Endodermal cell (in vitro differentiated cells): ENCODE data around the gene PDZD4. TPM values are rescaled to one million over a fixed set of nuclear protein-coding genes. Genes with fewer than 3 reads are reported as not detected.

Experiments used
- DNase-seq: peaks from one replicate; pipeline ENCODE4 v3.0.0-alpha.2; 2017
- H3K27ac ChIP-seq: 2 replicates; pipeline ENCODE4 v1.5.1; 2013; ENCODE audit warnings: mild to moderate bottlenecking, low read depth, low read length, moderate library complexity
- H3K27me3 ChIP-seq: 2 replicates; pipeline ENCODE4 v1.6.1; 2013; ENCODE audit warnings: mild to moderate bottlenecking, low read length, moderate library complexity; ENCODE audit not compliant: insufficient read depth, control insufficient read depth, poor library complexity, severe bottlenecking
- H3K36me3 ChIP-seq: 2 replicates; pipeline ENCODE4 v1.7.0; 2013; ENCODE audit warnings: mild to moderate bottlenecking, low read length, moderate library complexity; ENCODE audit not compliant: control insufficient read depth, insufficient read depth
- H3K4me1 ChIP-seq: one replicate; pipeline ENCODE4 v1.7.0; 2013; ENCODE audit warnings: low read length; ENCODE audit not compliant: control insufficient read depth, insufficient read depth
- H3K4me3 ChIP-seq: 2 replicates; pipeline ENCODE4 v1.5.1; 2013; ENCODE audit warnings: mild to moderate bottlenecking, low read length, moderate library complexity
- H3K9ac ChIP-seq: 2 replicates; pipeline ENCODE4 v1.6.1; 2013; ENCODE audit warnings: mild to moderate bottlenecking, low read length, moderate library complexity; ENCODE audit not compliant: poor library complexity, severe bottlenecking; ENCODE audit errors: extremely low read depth
- H3K9me3 ChIP-seq: 2 replicates; pipeline ENCODE4 v1.6.1; 2013; ENCODE audit warnings: mild to moderate bottlenecking, low read length, moderate library complexity; ENCODE audit not compliant: control insufficient read depth
- H3K27ac Mint-ChIP-seq: 2 replicates; pipeline ENCODE4 v1.8.0; 2020; ENCODE audit warnings: mixed read lengths
- H3K27me3 Mint-ChIP-seq: 2 replicates; pipeline ENCODE4 v1.8.0; 2021; ENCODE audit warnings: mild to moderate bottlenecking, mixed read lengths; ENCODE audit not compliant: insufficient read depth
- H3K36me3 Mint-ChIP-seq: 2 replicates; pipeline ENCODE4 v1.8.0; 2020; ENCODE audit warnings: low read depth, mixed read lengths
- H3K4me1 Mint-ChIP-seq: 2 replicates; pipeline ENCODE4 v1.8.0; 2020; ENCODE audit warnings: mixed read lengths
- H3K4me3 Mint-ChIP-seq: 2 replicates; pipeline ENCODE4 v1.8.0; 2020; ENCODE audit warnings: mild to moderate bottlenecking, moderate library complexity, mixed read lengths
- H3K9me3 Mint-ChIP-seq: 2 replicates; pipeline ENCODE4 v1.8.0; 2020; ENCODE audit warnings: mild to moderate bottlenecking, mixed read lengths
- CTCF ChIP-seq: fragments of 200-600 bp; sonication (generic); conservative IDR thresholded peaks from 2 replicates; pipeline ENCODE4 v1.5.0; 2021; ENCODE audit warnings: antibody characterized with exemption, mild to moderate bottlenecking
- WGBS, 2 experiments: methylation state at CpG; one replicate each; pipeline versions ENCODE4 v1.1.5 to v1.1.7; 2013; ENCODE audit warnings: missing lambda C conversion rate in 2 of 2, mixed read lengths in 1 of 2; ENCODE audit not compliant: insufficient coverage in 1 of 2, insufficient read length in 1 of 2; 5-methylcytosine and 5-hydroxymethylcytosine counted together
- total RNA-seq, 2 donors: library from RNA; stranded (reverse); fragmentation: NEBNext Ultra II Directional in 1 of 2; extraction: Animal tissue kit (Norgen Biotek cat#: 25700) in 1 of 2; gene quantifications; 2 replicates in 1 of 2; 3 replicates in 1 of 2; pipeline ENCODE4 v1.2.1, GENCODE V29; 2021

PDZD4 gene
- total RNA-seq, 2 donors from 2014 or later, result 30.1 to 68.3 TPM

DNA sequence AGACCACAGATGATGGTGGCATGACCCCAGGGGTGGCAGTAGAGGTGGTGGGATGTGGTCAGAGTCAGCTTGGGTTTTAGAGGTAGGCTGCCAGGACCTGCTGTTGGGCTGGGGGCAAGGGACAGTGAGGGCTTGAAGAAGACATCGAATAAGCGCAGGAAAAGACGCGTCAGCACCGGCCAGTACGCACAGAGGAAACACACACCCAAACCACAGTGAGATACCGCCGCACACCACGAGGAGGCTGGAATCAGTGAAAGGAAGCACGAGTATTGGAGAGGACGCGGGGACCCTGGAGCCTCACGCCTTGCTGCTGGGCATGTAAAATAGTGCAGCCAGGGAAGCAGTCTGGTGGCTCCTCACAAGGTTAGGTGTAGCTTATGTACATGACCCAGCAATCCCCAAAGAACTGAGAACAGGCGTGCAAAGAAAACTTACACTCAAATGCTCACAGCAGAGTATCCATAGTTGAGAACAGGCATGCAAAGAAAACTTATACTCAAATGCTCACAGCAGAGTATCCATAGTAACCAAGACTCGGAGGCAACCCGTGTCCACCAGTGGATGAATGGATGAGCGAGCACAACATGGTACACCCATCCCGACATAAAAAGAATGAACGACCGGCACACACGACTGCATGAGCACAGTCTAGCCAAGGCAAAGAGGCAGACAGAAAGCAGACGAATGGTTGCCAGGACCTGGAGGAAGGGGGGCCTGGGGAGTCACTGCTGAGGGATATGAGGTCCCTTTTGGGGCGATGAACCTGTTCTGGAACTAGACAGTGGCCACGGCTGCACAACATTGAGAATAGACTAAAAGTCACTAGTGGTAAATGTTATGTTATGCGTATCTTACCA is 13.3 kb downstream of the PDZD4 start:
- no peak overlapping the region for H3K9ac ChIP-seq
- H3K4me3 ChIP-seq, result no peak overlapping the region
- H3K9me3 ChIP-seq, result no peaks in the 10 kb centered on the region
- no peaks in the 10 kb centered on the region for H3K36me3 ChIP-seq
- Mint-ChIP-seq H3K4me3 (no peak overlapping the region), H3K27ac (no peak overlapping the region), H3K4me1 (peaks cover 3% of the 10 kb centered on the region), H3K9me3 (peaks cover 66% of the 10 kb centered on the region), H3K36me3 (no peaks in the 10 kb centered on the region), H3K27me3 (no peaks in the 10 kb centered on the region)
- H3K27ac ChIP-seq, result peak overlapping the region; percentile 66
- no peaks in the 10 kb centered on the region for H3K4me1 ChIP-seq
- WGBS, 2 experiments, result 93 to 94% methylated on average over 3 to 25 of the region's 25 CpGs
- no peak for TF ChIP-seq CTCF
- no peaks in the 10 kb centered on the region for H3K27me3 ChIP-seq
- DNase-seq, result peak; percentile 40

DNA sequence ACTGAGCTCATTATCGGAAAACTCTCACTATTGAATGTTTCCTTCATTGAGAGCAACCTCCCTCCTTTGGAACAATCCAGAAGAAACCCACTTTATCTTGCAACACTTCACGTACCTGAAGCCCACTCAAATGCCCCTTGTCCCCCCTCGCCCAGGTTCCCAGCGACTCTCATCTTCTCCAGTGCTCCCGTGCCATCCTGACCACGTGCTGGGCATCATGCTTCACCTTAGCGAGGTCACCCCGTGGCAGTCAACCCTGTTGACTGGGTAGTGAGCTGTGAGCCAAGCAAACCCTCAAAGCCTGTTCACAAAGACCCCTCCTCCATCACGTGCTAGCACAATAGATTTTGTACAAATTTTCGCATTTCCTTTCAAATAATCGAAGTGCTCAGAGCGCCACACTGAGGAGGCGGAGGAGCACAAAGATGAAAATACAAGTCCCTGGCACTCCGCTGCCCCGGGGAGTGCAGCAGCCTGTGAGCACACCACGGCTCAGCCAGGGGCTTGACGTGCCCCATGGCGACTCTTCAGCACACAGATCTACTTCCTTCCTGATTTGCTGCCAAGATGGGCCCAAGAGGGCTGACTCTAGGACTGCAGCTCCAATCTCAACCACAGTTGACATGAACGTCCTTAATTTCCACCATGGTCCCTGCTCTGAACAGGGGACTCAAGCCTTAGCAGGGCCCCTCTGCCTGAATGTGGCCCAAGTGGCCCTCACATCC is 15.6 kb downstream of the PDZD4 start:
- peaks cover 69% of the 10 kb centered on the region for H3K9me3 Mint-ChIP-seq
- WGBS, 2 experiments, result 79 to 94% methylated on average over 5 to 18 of the region's 19 CpGs
- H3K4me3 Mint-ChIP-seq, result no peak overlapping the region
- peak; percentile 37 for DNase-seq
- Histone ChIP-seq H3K36me3 (no peaks in the 10 kb centered on the region), H3K9ac (no peak overlapping the region), H3K27ac (no peak overlapping the region), H3K4me1 (no peaks in the 10 kb centered on the region), H3K27me3 (no peaks in the 10 kb centered on the region), H3K9me3 (no peaks in the 10 kb centered on the region), H3K4me3 (no peak overlapping the region)
- H3K4me1 Mint-ChIP-seq, result peaks cover 3% of the 10 kb centered on the region
- H3K27ac Mint-ChIP-seq, result no peak overlapping the region
- no peaks in the 10 kb centered on the region for H3K36me3 Mint-ChIP-seq
- no peaks in the 10 kb centered on the region for H3K27me3 Mint-ChIP-seq
- no peak for TF ChIP-seq CTCF

- no peak for DNase-seq
- 95 to 100% methylated on average over 3 to 5 of the region's 5 CpGs for WGBS, 2 experiments
- no peaks in the 10 kb centered on the region for H3K4me1 ChIP-seq
- no peak overlapping the region for H3K27ac ChIP-seq
- Mint-ChIP-seq H3K36me3 (no peaks in the 10 kb centered on the region), H3K9me3 (peaks cover 75% of the 10 kb centered on the region), H3K27ac (no peak overlapping the region), H3K4me1 (no peaks in the 10 kb centered on the region), H3K27me3 (no peaks in the 10 kb centered on the region), H3K4me3 (no peak overlapping the region)
- H3K9ac ChIP-seq, result no peak overlapping the region
- no peaks in the 10 kb centered on the region for H3K27me3 ChIP-seq
- H3K4me3 ChIP-seq, result no peak overlapping the region
- H3K9me3 ChIP-seq, result no peaks in the 10 kb centered on the region
- TF ChIP-seq CTCF, result no peak
- no peaks in the 10 kb centered on the region for H3K36me3 ChIP-seq
Measured at GRCh38 chrX:153813161-153813560, 17.2 kb downstream of the PDZD4 start.
